Amniotic stem cell (primary cell): ENCODE measurements around the gene EYA3.

Source experiments
- DNase-seq: peaks from one replicate; lab custom pipeline; 2025; lab: John Stamatoyannopoulos, UW

EYA3 gene

GRCh38 chr1:27970401-27970800 lies 118.0 kb downstream of the EYA3 start:
- peak; percentile 50 for DNase-seq

GRCh38 chr1:27968692-27969091 lies 119.7 kb downstream of the EYA3 start:
- peak; percentile 77 for DNase-seq

- DNase-seq = no peak
Measured at GRCh38 chr1:27967884-27968466, 120.4 kb downstream of the EYA3 start.

GRCh38 chr1:27967106-27967883 lies 121.1 kb downstream of the EYA3 start:
- no peak for DNase-seq

GRCh38 chr1:27966402-27967105 lies 121.9 kb downstream of the EYA3 start:
- no peak for DNase-seq

GRCh38 chr1:27963393-27963792 lies 125.0 kb downstream of the EYA3 start:
- no peak for DNase-seq

- DNase-seq = no peak
Measured at GRCh38 chr1:27961646-27962221, 126.7 kb downstream of the EYA3 start.

GRCh38 chr1:27960762-27961645 lies 127.4 kb downstream of the EYA3 start:
- DNase-seq = no peak

- no peak for DNase-seq
Measured at GRCh38 chr1:27959792-27960603, 128.4 kb downstream of the EYA3 start, which contains the start of gene XKR8. TSS of gene XKR8 (plus strand) at chr1:27959973. CDS start at chr1:27960070, 97 bp downstream.

GRCh38 chr1:27958513-27958912 lies 129.9 kb downstream of the EYA3 start:
- DNase-seq = no peak

GRCh38 chr1:27957655-27958054 lies 130.8 kb downstream of the EYA3 start:
- no peak for DNase-seq

- DNase-seq = no peak
Measured at GRCh38 chr1:27956761-27957160, 131.6 kb downstream of the EYA3 start.

GRCh38 chr1:27955076-27955475 lies 133.3 kb downstream of the EYA3 start:
- no peak for DNase-seq

- DNase-seq = no peak
Measured at GRCh38 chr1:27954186-27954585, 134.2 kb downstream of the EYA3 start.

GRCh38 chr1:27952147-27952546 lies 136.3 kb downstream of the EYA3 start:
- no peak for DNase-seq

- no peak for DNase-seq
Measured at GRCh38 chr1:27951396-27951795, 137.0 kb downstream of the EYA3 start.

- no peak for DNase-seq
Measured at GRCh38 chr1:27949027-27949426, 139.4 kb downstream of the EYA3 start.

- DNase-seq = no peak
Measured at GRCh38 chr1:27945020-27945419, 143.4 kb downstream of the EYA3 start.

- DNase-seq = no peak
Measured at GRCh38 chr1:27941671-27942540, 146.5 kb downstream of the EYA3 start.
